HG02798 (cell line): ENCODE measurements around the gene FOLR2.

ENCODE experiments used
- ATAC-seq: cut with Tn5 transposase; IDR thresholded peaks from one replicate; pipeline ENCODE4 v1.9.1; 2021; ENCODE audit warnings: mild to moderate bottlenecking; ENCODE audit not compliant: unreplicated experiment, poor library complexity

Gene FOLR2

GRCh38 chr11:72239849-72240460 is 23.4 kb downstream of the FOLR2 start:
- ATAC-seq: no peak

DNA sequence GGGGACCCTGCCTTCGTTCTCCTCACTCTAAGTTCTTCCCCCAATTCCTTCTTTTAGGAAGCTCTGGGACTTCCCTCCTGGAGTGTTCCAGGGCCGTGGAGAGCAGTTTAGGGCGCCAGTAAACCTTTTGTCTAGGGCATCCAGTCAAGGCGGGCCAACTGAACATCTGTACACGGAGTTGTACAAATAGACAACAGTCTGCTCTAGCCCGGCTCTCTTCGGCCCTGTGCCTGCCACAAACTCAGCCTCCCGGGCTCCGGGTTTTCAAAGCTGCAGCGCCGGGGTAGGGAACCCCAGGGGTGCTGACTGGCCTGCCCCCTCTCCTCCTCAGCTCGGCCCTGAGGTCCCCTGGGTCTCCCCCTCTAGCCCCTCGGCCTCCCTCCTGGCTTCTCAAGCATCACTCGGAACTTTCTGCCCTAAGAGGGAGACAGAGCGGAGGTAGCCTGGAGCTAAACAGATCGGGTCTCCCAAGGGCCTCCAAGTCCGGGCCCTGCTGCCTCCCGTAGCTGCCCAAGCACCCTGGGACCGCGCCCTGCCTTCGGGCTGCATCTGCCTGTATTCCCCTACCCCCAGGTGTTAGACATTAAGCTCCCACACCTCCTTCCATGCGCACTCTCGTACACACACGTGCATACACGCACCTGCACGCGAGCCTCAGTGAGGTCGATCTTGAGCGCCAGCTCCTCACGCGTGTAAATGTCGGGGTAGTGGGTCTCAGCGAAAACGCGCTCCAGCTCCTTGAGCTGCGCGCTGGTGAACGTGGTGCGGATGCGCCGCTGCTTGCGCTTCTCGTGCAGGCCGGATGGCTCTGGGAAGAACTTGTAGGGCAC is 24.1 kb downstream of the FOLR2 start:
- ATAC-seq: no peak

- ATAC-seq: no peak
Observed at GRCh38 chr11:72241291-72241781, 24.7 kb downstream of the FOLR2 start.

- no peak for ATAC-seq
Observed at GRCh38 chr11:72242141-72242540, 25.5 kb downstream of the FOLR2 start.

DNA sequence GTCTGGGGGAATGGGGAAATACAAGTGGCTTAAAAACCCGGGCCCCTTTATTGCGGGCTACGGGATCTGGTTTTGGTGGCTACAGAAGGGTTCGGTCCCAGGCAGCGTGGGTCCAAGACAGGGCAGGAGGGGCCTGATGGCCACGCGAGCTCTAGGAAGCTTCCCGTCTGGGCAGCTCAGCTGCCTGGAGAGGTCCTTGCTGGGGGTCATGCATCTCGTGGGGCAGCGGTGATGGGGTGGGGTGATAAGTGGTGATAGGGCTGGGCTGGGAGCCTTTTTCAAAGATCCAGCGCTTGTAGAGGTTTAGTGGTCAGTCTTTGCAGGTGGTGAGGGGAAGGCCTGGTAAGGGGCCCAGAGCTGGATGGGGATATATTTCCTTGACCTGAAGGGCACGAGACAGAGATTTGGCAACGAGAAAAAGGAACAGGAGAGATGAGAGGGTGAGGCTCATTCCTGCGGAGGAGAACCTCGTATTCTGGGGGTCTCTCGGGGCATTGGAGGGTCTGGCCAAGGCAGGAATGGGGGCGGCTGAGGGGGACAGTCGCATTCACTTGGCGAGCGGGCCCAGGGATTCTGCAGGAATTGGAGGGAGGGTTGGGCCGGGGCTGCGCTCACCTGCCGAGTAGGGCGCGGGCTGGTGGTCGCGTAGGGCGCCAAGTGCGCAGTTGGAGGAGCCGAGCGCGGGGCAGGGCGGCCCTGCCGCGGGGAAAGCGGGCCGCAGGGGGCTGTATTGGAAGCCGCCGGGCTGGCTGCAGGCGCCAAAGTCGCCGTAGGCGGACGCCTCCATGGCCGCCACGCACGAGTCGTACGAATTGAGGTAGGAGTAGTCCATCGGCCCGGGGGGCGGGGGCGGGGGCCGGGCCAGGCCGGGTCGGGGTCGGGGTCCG is 26.8 kb downstream of the FOLR2 start:
- ATAC-seq: no peak

DNA sequence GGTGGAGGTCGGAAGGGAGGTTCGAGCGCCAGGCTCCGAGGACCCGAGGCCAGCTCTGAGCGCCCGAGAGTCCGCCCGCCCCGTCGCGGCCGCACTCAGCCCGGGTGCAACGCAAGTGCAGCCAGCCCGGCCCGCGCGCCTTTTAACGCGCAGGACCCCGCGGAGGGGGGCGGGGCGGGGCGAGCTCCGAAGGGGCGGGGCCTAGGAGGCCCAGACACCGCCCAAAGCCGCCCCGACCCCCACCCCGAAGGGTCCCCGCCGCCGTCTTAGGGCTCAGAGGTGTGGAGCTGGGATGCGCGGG is 27.4 kb downstream of the FOLR2 start, which contains the start of gene PHOX2A:
Gene PHOX2A (minus strand): TSS at position 117 of the 301 bp plus-strand sequence. CDS start 172 bp downstream, outside the sequence.
- ATAC-seq: no peak

DNA sequence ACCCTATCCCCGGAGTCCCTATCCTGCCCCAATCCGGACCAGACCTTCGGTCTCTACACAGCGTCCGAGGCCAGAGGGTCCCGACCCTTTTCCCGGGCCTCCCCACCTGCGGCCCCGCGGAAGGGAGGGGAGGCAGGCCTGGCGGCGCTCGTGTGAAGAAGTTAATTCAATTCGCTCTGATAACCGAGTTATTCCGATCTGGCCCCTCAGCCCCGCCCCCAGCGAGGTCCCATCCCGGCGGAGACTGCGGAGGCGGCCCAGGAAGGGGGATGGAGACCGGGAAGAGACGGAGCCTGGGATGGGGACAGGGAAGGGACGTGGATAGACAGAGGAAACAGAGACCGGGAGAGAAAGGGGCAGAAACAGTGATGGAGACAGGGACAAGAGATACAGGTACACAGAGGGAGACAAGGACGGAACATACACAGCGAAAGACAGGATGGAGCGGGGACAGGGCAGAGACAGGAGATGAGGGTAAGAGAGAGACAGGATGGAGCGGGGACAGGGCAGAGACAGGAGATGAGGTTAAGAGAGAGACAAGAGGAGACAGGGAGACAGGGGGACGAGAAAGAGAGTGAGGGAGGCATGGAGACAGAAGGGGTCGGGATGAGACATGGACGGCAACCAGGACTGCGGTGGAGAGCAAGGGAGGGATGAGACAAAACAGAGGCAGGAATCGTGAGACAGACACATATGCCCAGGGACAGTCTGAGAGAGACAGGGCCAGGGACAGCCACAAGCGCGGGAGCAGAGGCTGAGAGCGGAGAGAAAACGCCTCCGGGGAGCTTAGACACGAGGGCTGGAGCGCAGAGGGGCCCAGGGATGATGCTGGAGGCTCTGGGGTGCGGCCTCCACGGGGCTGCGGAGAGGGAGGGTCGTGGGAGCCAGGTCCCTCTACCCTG is 28.0 kb downstream of the FOLR2 start:
- ATAC-seq: no peak

GRCh38 chr11:72245263-72245816 is 28.7 kb downstream of the FOLR2 start:
- no peak for ATAC-seq

DNA sequence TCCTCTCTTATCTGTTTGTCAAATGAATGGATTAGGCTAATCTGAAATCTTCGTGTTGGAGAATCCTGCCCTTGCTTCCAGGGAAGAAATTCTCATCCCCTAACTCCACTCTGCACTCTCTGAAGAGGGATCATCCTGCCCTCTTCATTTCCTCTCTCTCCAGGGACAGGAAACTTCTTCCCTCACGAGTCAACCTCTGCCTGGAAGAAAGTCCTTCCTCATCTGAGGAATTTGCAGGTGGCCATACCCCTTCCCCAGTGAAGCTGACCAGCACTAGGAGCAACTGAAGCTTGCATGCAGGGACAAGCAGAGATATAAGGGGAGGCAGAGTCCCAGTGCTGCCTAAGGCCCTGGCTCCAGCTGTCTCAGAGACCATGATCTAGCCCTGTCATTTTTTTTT is 31.0 kb downstream of the FOLR2 start:
- ATAC-seq: no peak

DNA sequence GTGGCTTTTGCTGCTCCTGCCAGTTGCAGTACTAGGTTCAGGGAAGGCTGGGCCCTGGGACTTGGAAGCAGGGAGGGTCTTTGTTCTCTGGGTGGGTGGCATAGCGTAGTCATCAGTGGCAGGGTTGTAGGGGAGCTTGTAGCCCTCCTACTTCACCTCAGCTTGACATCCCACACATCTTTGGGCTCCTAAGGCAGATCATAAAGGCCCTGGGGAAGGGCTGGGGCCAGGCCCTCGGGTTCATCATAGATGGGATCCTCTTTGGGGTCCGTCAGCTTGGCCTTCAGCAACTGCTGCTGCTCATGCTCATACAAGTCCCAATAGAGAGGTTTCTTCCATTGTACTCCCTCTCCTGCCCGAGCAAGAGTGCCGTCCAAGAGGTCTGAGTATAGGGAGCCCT is 33.4 kb downstream of the FOLR2 start:
- no peak for ATAC-seq

- no peak for ATAC-seq
Observed at GRCh38 chr11:72250661-72251464, 34.3 kb downstream of the FOLR2 start.

DNA sequence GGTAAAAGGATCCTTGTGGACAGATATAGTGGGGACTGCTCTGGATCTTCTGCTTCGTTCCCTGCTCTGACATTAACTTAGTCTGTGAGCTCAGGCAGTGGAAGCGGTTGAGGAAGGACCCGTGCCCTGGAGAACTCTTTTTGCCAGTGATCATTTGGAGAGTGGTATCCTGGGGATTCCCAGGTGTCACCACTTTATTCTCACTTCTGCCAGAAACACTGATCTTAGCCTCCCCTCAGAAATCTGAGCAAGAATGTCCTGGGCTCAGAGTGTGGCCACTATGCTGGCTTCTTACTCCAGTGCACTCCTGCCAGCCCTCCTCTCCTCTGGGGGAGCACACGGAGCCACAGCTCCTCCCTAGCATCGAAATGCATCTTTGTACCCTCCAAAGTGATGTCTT is 35.0 kb downstream of the FOLR2 start:
- ATAC-seq: no peak

DNA sequence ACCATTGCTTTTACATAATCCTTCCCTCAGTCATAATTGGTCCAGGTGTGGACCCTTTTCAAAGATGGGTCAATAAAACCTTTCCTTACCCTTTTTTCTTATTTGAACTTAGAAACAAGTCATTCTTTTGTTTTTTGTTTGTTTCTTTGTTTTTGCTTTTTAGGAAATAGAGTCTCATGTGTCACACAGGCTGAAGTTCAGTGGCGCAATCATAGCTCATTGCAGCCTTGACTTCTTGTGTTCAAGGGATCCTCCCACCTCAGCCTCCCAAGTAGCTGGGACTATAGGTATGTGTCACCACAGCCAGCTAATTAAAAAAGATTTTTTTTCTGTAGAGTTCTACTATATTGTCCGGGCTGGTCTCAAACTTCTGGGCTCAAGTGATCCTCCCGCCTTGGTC is 36.8 kb downstream of the FOLR2 start:
- ATAC-seq: no peak

- no peak for ATAC-seq
Observed at GRCh38 chr11:72254299-72254993, 37.9 kb downstream of the FOLR2 start.

GRCh38 chr11:72257570-72257969 is 41.0 kb downstream of the FOLR2 start:
- no peak for ATAC-seq

DNA sequence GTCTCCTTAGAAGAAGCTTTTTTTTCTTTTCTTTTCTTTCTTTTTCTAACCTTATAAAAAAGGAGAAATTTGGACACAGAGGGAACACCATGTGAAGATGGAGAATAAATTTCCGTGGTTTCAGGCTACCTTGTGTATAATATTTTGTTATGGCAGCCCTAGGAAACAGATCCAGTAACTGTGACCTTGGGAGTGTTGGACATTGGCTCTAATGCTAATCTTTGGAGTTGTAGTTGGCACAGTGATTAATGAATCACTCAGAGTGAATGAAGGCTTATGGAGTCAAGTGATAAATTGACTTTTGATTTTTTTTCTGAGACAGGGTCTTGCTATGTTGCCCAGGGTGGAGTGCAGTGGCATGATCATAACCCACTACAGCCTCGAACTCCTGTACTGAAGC is 42.9 kb downstream of the FOLR2 start:
- no peak for ATAC-seq

GRCh38 chr11:72260574-72260973 is 44.0 kb downstream of the FOLR2 start:
- no peak for ATAC-seq

DNA sequence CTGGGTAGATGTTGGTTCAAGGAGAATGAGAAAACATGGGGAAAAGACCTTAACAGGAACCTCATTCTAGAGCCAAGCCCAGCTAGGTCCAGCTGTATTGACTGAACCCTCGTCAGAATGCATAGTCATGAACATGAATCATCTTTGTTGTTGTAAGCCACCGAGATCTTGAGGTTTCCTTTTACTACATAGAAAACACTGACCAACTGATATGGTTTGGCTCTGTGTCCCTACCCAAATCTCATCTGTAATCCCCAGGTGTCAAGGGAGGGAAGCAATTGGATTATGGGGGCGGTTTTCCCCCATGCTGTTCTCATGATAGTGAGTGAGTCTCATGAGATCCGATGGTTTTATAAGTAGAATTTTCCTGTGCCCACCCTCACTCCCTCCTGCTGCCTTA is 46.8 kb downstream of the FOLR2 start:
- no peak for ATAC-seq
